K562 (cell line): ENCODE measurements around the gene CERS3. TPM values are rescaled to one million over a fixed set of nuclear protein-coding genes. Genes with fewer than 3 reads are reported as not detected.

Source experiments
- ATAC-seq: fragments of 200-7000 bp; cut with Tn5 transposase; 3 replicates; pipeline ENCODE4 v1.9.1; 2020; ENCODE audit warnings: moderate library complexity
- BruUV-seq: library from RNA; stranded (reverse); fragments of 400-500 nt; replicated peaks from 2 replicates; lab custom pipeline; 2021; lab: Mats Ljungman, UMichigan
- CTCF ChIA-PET: fragments of 300-600 bp; formaldehyde crosslinking; extraction: SDS; loops from one replicate; lab custom pipeline; 2021; ENCODE audit warnings: low intra/inter-chr PET ratio; lab: Yijun Ruan, JAX
- POLR2A ChIA-PET: fragments of 300-600, 350-650 bp; sonication (Branson Sonifier 250); formaldehyde crosslinking; extraction: SDS; loops from one replicate; lab custom pipeline; 2021; ENCODE audit warnings: antibody characterized with exemption, inconsistent platforms; lab: Yijun Ruan, JAX
- DNase-seq, 4 experiments: peaks; one replicate each; pipeline versions ENCODE4 v3.0.0 to v3.0.0-alpha.2; 2011 to 2018; ENCODE audit warnings: low spot score in 3 of 4, mixed read lengths in 3 of 4; ENCODE audit errors: extremely low read depth in 1 of 4
- FAIRE-seq: peaks from 2 replicates; lab custom pipeline; 2011; peaks lifted over from hg19 to GRCh38; lab: Jason Lieb, UNC
- H2AFZ ChIP-seq: 2 replicates; pipeline ENCODE4 v1.6.0; 2011; ENCODE audit warnings: low read depth, low read length, control low read depth, inconsistent platforms
- H3K27ac ChIP-seq: fragments of 200-600 bp; 3 replicates; pipeline ENCODE4 v1.8.0; 2011; ENCODE audit warnings: low read depth, mild to moderate bottlenecking, control low read depth, inconsistent platforms, low read length, moderate library complexity, mixed read lengths; ENCODE audit errors: extremely low read depth
- H3K27me3 ChIP-seq, 2 experiments: fragments of 300-600 bp in 1 of 2; 2 replicates in 1 of 2; 3 replicates in 1 of 2; pipeline versions ENCODE4 v1.6.0 to v1.8.0; 2011; ENCODE audit warnings: inconsistent platforms in 2 of 2, low read length in 2 of 2, mild to moderate bottlenecking in 1 of 2, mixed read lengths in 1 of 2, moderate library complexity in 1 of 2; ENCODE audit not compliant: control insufficient read depth in 2 of 2, insufficient read depth in 2 of 2
- H3K36me3 ChIP-seq: fragments of 300-600 bp; 3 replicates; pipeline ENCODE4 v1.8.0; 2011; ENCODE audit warnings: mild to moderate bottlenecking, low read length, inconsistent platforms; ENCODE audit not compliant: control insufficient read depth, insufficient read depth
- H3K4me1 ChIP-seq, 2 experiments: fragments of 200-600 bp in 1 of 2; replicated peaks in 1 of 2; 2 replicates in 1 of 2; 3 replicates in 1 of 2; pipeline versions ENCODE4 v1.5.1 to v1.8.0; 2011; ENCODE audit warnings: inconsistent platforms in 2 of 2, low read length in 2 of 2, mild to moderate bottlenecking in 1 of 2, mixed read lengths in 1 of 2, moderate library complexity in 1 of 2; ENCODE audit not compliant: control insufficient read depth in 2 of 2, insufficient read depth in 2 of 2
- H3K4me2 ChIP-seq: 2 replicates; pipeline ENCODE4 v1.6.1; 2011; ENCODE audit warnings: low read length, control low read depth, inconsistent platforms, mixed read lengths; ENCODE audit not compliant: insufficient read depth
- H3K4me3 ChIP-seq: fragments of 200-600 bp; sonication (generic), shearing (Covaris generic); 2 replicates; pipeline ENCODE4 v1.5.1; 2016; ENCODE audit warnings: control low read depth, inconsistent platforms
- H3K79me2 ChIP-seq: fragments of 200-600 bp; 3 replicates; pipeline ENCODE4 v1.8.0; 2011; ENCODE audit warnings: low read length, inconsistent platforms; ENCODE audit not compliant: control insufficient read depth, insufficient read depth
- H3K9ac ChIP-seq, 2 experiments: 2 replicates each; pipeline versions ENCODE4 v1.6.0 to v1.6.1; 2011; ENCODE audit warnings: low read depth in 2 of 2, low read length in 2 of 2, control low read depth in 1 of 2, inconsistent platforms in 1 of 2, mild to moderate bottlenecking in 1 of 2, mixed read lengths in 1 of 2; ENCODE audit not compliant: insufficient read depth in 1 of 2
- H3K9me1 ChIP-seq: one replicate; pipeline ENCODE4 v1.6.0; 2011; ENCODE audit warnings: inconsistent platforms, mild to moderate bottlenecking, low read length, moderate library complexity; ENCODE audit not compliant: control insufficient read depth, insufficient read depth
- H3K9me3 ChIP-seq: replicated peaks from 2 replicates; pipeline ENCODE4 v1.5.1; 2011; ENCODE audit warnings: low read depth, low read length, inconsistent platforms; ENCODE audit not compliant: control insufficient read depth, insufficient read depth
- H4K20me1 ChIP-seq: replicated peaks from 2 replicates; pipeline ENCODE4 v1.6.1; 2011; ENCODE audit warnings: low read length, inconsistent platforms, mixed read lengths; ENCODE audit not compliant: control insufficient read depth, insufficient read depth
- ARHGAP35 ChIP-seq: fragments of 450-650 bp; IDR thresholded peaks from 2 replicates; pipeline ENCODE4 v1.6.1; 2018; ENCODE audit not compliant: partially characterized antibody
- ASH1L ChIP-seq: fragments of 450-650 bp; IDR thresholded peaks from 2 replicates; pipeline ENCODE4 v1.6.1; 2018; ENCODE audit warnings: borderline replicate concordance, mild to moderate bottlenecking, low read depth; ENCODE audit not compliant: partially characterized antibody
- DPF2 ChIP-seq: fragments of 450-650 bp; IDR thresholded peaks from 2 replicates; pipeline ENCODE4 v1.6.1; 2016
- HMGN3 ChIP-seq: IDR thresholded peaks from 2 replicates; pipeline ENCODE4 v1.6.1; 2011; ENCODE audit warnings: borderline replicate concordance, low read depth, mild to moderate bottlenecking, mixed read lengths, low read length; ENCODE audit not compliant: insufficient read length; ENCODE audit errors: extremely low read depth
- HNRNPLL ChIP-seq: fragments of 200-400 bp; formaldehyde crosslinking; IDR thresholded peaks from 2 replicates; pipeline ENCODE4 v1.6.1; 2017; ENCODE audit warnings: low read length, low read depth, mild to moderate bottlenecking; ENCODE audit not compliant: poor library complexity, severe bottlenecking
- MEIS2 ChIP-seq: fragments of 450-650 bp; IDR thresholded peaks from 2 replicates; pipeline ENCODE4 v1.6.1; 2014; ENCODE audit warnings: mild to moderate bottlenecking; ENCODE audit not compliant: partially characterized antibody
- MIER1 ChIP-seq: fragments of 450-650 bp; IDR thresholded peaks from 2 replicates; pipeline ENCODE4 v1.6.1; 2016; ENCODE audit warnings: antibody characterized with exemption, mild to moderate bottlenecking, low read depth
- POLR3G ChIP-seq: IDR thresholded peaks from 2 replicates; pipeline ENCODE4 v1.6.1; 2011; ENCODE audit not compliant: insufficient read length, insufficient replicate concordance; ENCODE audit errors: extremely low read depth
- RBM15 ChIP-seq: fragments of 200-400 bp; formaldehyde crosslinking; IDR thresholded peaks from 2 replicates; pipeline ENCODE4 v1.6.1; 2018; ENCODE audit warnings: mild to moderate bottlenecking, low read length, moderate library complexity; ENCODE audit not compliant: insufficient read depth
- ZBTB8A ChIP-seq: fragments of 450-650 bp; IDR thresholded peaks from 2 replicates; pipeline ENCODE4 v1.6.1; 2018; ENCODE audit warnings: mild to moderate bottlenecking, moderate library complexity; ENCODE audit not compliant: partially characterized antibody
- ZC3H4 ChIP-seq: sonication (generic); formaldehyde crosslinking; IDR thresholded peaks from 2 replicates; pipeline ENCODE4 v1.9.0; 2021; ENCODE audit warnings: missing genetic modification reagents, borderline replicate concordance
- ZNF282 ChIP-seq: sonication (generic); formaldehyde crosslinking; IDR thresholded peaks from 2 replicates; pipeline ENCODE4 v1.8.1; 2023; ENCODE audit warnings: missing genetic modification reagents
- ZNF316 ChIP-seq: fragments of 450-650 bp; IDR thresholded peaks from 2 replicates; pipeline ENCODE4 v1.6.1; 2016
- WGBS: fragments of 100-300 bp; shearing (Covaris generic); methylation state at CpG from one replicate; pipeline ENCODE4 v1.1.6; 2016; ENCODE audit warnings: low coverage, mixed read lengths; ENCODE audit not compliant: insufficient coverage; ENCODE audit errors: missing lambda C conversion rate; 5-methylcytosine and 5-hydroxymethylcytosine counted together
- in situ Hi-C: fragments of 300-500 bp; cut with MboI; formaldehyde crosslinking; loops from 4 replicates; pipeline ENCODE4 v1.15.0; 2018; ENCODE audit warnings: inconsistent platforms, mixed read lengths
- intact Hi-C: fragments of 100-400 bp; cut with micrococcal nuclease; formaldehyde crosslinking; loops from 2 replicates; pipeline ENCODE4 v1.14.2; 2022
- polyA plus RNA-seq, 8 experiments: library from polyadenylated mRNA; depleted of rRNA in 4 of 8; stranded (reverse) in 5 of 8; unstranded in 3 of 8; fragments of >200 nt; fragmentation: Nextera tagmentation in 2 of 8; fragmentation: Illumina TruSeq in 1 of 8; extraction: Ambion mirVana in 2 of 8; extraction: Trizol in 1 of 8; gene quantifications; 2 replicates each; pipeline versions ENCODE4 v1.2.1 to v1.2.3, GENCODE V29; 2011 to 2014; ENCODE audit warnings: inconsistent platforms in 1 of 8, missing spikeins in 1 of 8
- total RNA-seq, 7 experiments: library from RNA; depleted of rRNA in 6 of 7; stranded (reverse); fragments of >200 nt in 6 of 7; fragmentation: Illumina TruSeq in 2 of 7; extraction: Trizol in 2 of 7; gene quantifications; 2 replicates each; pipeline versions ENCODE4 v1.2.1 to v1.2.3, GENCODE V29; 2011 to 2021; ENCODE audit warnings: low replicate concordance in 1 of 7
- TF ChIP-seq, protein P1 (sequence below): fragments of 250-450 bp; sonication (Bioruptor Pico); IDR thresholded peaks from 2 replicates; pipeline ENCODE4 v1.8.0; 2022; ENCODE audit warnings: moderate library complexity, mild to moderate bottlenecking, inconsistent platforms
- TF ChIP-seq, protein P2 (sequence below): sonication (generic); formaldehyde crosslinking; IDR thresholded peaks from 2 replicates; pipeline ENCODE4 v1.8.0; 2022; ENCODE audit warnings: mild to moderate bottlenecking, low read depth, missing genetic modification reagents

Gene CERS3
- total and polyA plus RNA-seq, 9 of the 15 experiments (the other 6 are each of a cell fraction or from before 2014, with no cell fraction given) = not detected

DNA sequence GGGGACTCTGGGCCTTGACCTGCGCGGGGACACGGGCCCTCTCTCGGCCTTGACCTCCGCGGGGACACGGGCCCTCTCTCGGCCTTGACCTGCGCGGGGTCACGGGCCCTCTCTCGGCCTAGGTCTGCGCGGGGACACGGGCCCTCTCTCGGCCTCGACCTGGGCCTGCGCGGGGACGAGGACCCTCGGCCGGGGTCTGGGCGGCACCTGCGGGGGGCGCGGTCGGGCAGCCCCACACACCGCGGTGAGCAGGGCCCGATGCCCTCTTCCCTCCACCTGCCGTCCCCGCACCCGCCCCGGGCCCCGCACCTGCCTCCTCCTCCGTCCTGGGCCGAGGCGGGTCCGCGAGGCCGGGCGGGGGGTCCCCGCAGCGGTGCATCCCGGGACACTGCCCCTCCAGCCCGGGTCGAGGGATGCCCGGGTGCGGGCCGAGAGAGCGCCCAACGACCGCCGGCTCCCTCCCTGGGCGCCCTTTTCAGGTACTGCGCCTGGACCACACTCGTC is 15.6 kb upstream of the CERS3 start:
- CTCF ChIA-PET = no interaction called here
- no peak overlapping the region for H3K4me3 ChIP-seq
- no peaks in the 10 kb centered on the region for H4K20me1 ChIP-seq
- BruUV-seq = no TSS peak
- POLR2A ChIA-PET = no interaction called here
- H2AFZ ChIP-seq = no peak overlapping the region
- 43% methylated on average over 5 of the region's 57 CpGs for WGBS
- in situ Hi-C loops = no loop called here
- no peaks in the 10 kb centered on the region; a peak in 1 of 5 replicates for H3K27me3 ChIP-seq
- no peaks in the 10 kb centered on the region for H3K36me3 ChIP-seq
- no peak overlapping the region for H3K9ac ChIP-seq
- no peaks in the 10 kb centered on the region for H3K79me2 ChIP-seq
- no peak for ATAC-seq
- peaks cover 0 to 3% of the 10 kb centered on the region in 2 experiments; a peak in 1 of 5 replicates for H3K4me1 ChIP-seq
- TF ChIP-seq, protein P1, sequence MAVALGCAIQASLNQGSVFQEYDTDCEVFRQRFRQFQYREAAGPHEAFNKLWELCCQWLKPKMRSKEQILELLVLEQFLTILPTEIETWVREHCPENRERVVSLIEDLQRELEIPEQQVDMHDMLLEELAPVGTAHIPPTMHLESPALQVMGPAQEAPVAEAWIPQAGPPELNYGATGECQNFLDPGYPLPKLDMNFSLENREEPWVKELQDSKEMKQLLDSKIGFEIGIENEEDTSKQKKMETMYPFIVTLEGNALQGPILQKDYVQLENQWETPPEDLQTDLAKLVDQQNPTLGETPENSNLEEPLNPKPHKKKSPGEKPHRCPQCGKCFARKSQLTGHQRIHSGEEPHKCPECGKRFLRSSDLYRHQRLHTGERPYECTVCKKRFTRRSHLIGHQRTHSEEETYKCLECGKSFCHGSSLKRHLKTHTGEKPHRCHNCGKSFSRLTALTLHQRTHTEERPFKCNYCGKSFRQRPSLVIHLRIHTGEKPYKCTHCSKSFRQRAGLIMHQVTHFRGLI (CRISPR knock-in tag) = no peak
- no peak for TF ChIP-seq ZNF282 (CRISPR knock-in tag)
- no peak for TF ChIP-seq POLR3G
- TF ChIP-seq RBM15 = no peak
- TF ChIP-seq ZNF316 = no peak
- no peak for TF ChIP-seq ZBTB8A
- no peak for TF ChIP-seq ARHGAP35
- no peak for TF ChIP-seq HNRNPLL
- TF ChIP-seq MIER1 = no peak
- no peak for TF ChIP-seq ZC3H4 (CRISPR knock-in tag)
- TF ChIP-seq, protein P2, sequence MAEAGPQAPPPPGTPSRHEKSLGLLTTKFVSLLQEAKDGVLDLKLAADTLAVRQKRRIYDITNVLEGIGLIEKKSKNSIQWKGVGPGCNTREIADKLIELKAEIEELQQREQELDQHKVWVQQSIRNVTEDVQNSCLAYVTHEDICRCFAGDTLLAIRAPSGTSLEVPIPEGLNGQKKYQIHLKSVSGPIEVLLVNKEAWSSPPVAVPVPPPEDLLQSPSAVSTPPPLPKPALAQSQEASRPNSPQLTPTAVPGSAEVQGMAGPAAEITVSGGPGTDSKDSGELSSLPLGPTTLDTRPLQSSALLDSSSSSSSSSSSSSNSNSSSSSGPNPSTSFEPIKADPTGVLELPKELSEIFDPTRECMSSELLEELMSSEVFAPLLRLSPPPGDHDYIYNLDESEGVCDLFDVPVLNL = no peak
- no peak for TF ChIP-seq ASH1L
- TF ChIP-seq HMGN3 = no peak
- no peak for TF ChIP-seq DPF2
- TF ChIP-seq MEIS2 = no peak
- TF ChIP-seq, all 486 proteins: peak for 0
- Histone ChIP-seq H3K27ac (no peak overlapping the region), H3K4me2 (no peak overlapping the region), H3K9me3 (no peaks in the 10 kb centered on the region), H3K9me1 (no peaks in the 10 kb centered on the region)
- intact Hi-C loops = no loop called here
- no peak for FAIRE-seq
- DNase-seq = no peak
